Left colon (tissue), 2 donors: ENCODE results near the gene NOP10. TPM values are rescaled to one million over a fixed set of nuclear protein-coding genes. Genes with fewer than 3 reads are reported as not detected.

ENCODE experiments used
- ATAC-seq: fragments of 200-7000 bp; cut with Tn5 transposase; one replicate; pipeline ENCODE4 v1.9.1; 2020; ENCODE audit warnings: mild to moderate bottlenecking, moderate library complexity
- DNase-seq, 2 donors: peaks; one replicate each; pipeline ENCODE4 v3.0.0-alpha.2; 2020
- intact Hi-C, 2 donors: fragments of 100-400 bp; cut with DNase I in 1 of 2; cut with micrococcal nuclease in 1 of 2; formaldehyde crosslinking; loops; one replicate each; pipeline versions ENCODE4 v1.11.2 to v1.14.0; 2022; cut with DNase I, micrococcal nuclease
- total RNA-seq, 2 donors: library from RNA; stranded (reverse); fragmentation: NEBNext Ultra II Directional; extraction: Animal tissue kit (Norgen Biotek cat#: 25700); gene quantifications; one replicate each; pipeline ENCODE4 v1.2.1, GENCODE V29; 2021
- donor health status: DM: no; HTN: no; CAD: no.
- donor health status: DM: yes; HTN: yes; CAD: no.

Gene NOP10
- total RNA-seq, 2 donors from 2014 or later, result 139 to 142 TPM

DNA sequence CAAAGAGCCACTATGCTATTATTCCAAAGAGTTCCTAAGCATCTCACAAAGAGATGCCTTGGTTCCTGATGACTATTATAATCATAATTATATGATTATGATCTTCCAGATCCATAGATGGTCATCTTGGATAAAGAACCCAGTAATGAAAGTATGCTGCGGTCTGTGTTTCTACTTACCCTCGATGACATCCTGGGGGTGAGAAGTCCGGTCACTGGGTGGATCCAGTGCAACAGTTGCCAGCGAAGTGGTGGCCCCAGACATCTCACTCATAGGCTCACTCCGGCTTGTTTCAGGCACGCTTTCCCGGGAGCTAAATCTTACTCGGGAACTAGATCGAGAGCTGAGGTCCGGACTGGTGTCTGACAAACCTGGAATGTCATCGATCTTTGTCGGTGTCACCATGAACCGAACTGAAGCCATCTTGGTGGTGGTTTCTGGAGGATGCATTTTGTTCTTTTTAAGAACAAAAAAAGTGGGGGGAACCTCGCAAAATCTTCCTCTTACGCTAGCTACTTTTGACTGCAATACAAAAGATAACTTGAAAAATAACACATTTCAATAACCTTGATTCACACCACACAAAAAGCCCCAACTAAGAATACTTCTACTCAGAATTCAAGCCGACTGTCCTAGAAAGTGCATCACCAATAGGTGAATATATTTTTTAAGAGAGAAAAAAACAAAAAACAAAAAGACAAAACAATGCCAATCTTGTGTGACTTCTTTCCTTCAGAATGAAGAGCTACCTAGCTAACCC is 6.5 kb downstream of the NOP10 start:
- ATAC-seq (no peak), DNase-seq (no peak)
- intact Hi-C loops, result no loop called here

DNA sequence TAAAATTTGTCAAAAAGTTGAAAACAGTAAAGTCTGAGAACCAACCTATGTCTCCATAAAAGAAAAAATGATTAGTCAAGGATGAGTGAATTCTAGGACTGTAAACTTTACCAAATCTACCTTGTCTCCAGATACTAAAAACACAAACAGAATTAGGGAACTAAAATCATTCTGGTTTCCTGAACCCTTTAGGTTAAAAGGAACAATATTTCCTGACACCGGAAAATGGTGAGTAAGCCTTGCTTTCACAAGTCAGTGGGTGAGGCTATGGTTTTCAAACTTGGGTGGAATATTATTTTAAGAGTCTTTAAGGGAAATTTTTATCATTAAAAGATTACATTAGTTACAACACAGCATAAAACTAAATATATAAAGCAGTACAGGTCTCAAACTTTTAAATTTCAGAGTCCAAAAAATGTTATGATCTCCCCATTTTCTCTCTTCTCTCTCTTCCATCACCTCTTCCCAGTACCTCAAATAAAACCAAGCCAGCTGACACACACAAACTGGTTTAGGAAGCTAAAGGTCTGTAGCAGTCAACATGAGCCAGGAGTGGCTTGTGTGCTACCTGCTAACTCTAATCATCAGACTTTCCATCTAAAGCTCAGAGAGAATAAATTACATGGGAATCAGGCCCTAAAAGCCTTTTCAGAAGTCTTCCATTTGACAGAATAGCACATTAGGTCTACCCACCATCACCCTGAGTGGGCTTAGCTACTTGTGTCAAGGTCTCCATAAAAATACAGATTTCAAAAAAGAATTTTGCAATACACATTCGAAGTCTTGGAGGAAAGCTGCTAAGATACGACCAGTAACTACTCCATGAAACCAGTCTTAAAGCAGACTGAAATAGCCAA is 7.5 kb downstream of the NOP10 start:
- ATAC-seq (no peak), DNase-seq (no peak)
- intact Hi-C loops, result no loop called here

DNA sequence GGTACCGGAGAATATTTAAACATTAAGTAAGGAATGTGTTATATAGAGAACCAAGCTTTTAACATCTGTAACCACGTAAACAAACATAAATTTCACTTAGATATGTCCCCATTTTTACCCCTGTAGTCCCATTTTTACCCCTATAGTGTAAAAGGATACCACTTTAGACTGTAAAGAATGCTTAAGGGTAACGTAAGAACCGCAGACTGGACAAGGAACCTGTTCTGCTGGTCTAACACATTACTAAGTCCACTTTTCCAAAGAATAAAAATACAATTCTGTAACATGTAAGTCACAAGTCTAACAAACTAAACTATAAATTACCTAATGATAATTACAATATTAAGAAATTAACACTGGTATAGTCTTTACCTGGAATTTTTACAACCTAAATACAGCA is 8.3 kb downstream of the NOP10 start:
- DNase-seq (no peak), ATAC-seq (no peak)
- intact Hi-C loops, result no loop called here

DNA sequence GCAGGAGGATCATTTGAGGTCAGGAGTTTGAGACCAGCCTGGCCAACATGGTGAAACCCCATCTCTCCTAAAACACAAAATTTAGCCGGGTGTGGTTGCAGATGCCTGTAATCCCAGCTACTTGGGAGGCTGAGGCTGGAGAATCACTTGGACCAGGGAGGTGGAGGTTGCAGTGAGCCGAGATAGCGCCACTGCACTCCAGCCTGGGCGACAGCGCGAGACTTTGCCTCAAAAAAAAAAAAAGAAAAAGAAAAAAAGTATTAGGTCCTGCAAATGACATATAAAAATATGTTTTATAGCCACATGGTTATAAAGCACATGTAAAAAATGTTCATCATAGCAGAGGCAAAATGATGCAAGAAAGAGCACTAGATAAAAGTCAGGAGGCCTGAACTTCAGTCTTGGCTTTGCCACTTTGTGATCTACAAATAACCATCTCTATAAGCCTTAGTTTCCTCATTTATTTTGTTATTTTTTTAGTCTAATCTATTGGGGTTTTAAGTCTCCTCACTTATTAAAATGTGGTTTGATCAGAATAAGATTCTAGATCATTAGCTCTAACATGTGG is 10.3 kb downstream of the NOP10 start:
- DNase-seq, result no peak
- intact Hi-C loops, result no loop called here
- ATAC-seq, result no peak

DNA sequence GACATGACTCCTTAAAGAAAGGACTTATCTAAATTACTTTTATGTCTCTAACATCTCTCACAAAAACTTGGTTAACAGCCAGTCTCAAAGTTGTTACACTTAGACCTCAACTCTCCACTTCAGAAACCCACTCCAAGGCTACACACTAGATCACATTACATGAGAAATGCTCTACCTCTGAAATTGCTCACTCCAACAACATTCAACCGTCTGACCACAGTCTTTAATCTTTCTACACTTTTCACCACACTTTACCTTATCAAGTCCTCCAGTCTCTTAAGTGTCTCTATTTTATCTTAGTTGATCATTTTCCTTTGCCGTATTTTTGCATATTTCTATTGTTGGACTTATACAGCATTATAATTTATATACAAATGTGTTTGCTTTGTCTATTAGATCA is 11.1 kb downstream of the NOP10 start:
- DNase-seq (no peak), ATAC-seq (no peak)
- intact Hi-C loops, result no loop called here

DNA sequence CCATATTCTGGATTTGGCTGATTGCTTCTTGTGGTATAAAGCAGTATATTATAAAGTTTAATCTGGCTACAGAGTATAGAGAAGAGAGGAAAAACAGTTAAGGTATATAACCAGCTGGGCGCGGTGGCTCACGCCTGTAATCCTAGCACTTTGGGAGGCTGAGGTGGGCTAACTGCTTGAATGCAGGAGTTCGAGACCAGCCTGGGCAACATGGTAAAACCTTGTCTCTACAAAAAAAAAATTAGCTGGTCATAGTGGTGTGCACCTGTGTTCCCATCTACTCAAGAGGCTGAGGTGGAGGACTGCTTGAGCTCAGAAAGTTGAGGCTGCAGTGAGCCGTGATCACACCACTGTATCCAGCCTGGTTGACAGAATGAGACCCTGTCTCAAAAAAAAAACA is 12.7 kb downstream of the NOP10 start:
- ATAC-seq, result no peak
- intact Hi-C loops, result no loop called here
- DNase-seq, result no peak

DNA sequence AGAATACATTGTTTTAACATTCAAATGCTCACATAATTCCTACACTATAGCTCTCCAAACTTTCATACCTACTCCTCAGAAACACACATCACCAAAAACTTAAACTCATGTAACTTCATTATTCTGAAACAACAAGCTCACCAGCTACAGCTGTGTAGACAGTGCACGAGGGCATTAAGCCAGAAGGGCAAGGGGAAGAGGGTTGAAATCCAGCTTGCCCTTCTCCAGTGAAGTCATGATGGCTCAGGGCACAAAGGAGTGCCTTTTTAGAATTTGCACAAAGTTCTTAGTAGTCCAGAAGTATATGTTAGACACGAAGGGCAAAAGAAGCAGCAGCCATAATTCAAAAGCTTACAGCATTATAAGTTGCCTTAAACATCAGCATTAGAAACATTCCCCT is 13.9 kb downstream of the NOP10 start:
- ATAC-seq (no peak), DNase-seq (no peak)
- intact Hi-C loops, result no loop called here

DNA sequence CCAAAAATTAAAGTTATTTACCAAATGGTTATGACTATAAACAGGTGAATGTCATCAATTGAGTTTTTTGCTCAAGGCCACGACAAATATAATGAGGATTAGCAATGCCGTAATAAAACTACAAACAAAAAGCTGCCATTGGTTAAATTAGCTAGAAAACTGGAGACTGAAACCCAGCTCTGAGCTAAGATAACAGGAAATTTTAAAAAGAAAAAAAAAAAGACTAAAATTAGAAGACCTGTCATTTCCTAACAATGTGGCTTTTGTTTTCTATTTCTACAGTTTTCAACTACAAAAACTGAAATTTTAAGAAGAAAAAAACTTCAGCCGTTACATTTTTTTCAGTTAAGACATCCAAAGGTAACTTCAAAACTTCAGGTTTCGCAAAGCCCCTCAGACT is 15.0 kb downstream of the NOP10 start:
- intact Hi-C loops, result no loop called here
- no peak for ATAC-seq
- no peak for DNase-seq

DNA sequence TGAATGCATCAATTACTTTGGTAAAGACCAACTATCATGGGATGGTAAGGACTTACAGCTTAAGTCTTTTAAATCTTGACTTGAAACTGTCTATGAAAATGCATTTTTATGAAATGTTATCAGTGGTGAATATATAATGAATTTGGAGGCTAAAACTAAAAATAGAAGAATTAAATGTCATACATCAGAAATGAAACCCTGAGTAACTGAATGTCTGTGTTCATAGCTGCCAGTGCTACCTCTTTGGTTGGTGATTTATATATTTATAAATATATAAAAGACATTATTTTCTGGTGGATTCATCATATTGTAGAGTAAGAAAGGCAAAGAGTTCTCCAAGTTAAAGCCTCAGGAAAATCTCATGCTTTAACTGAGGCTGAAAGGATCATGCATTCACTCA is 17.6 kb downstream of the NOP10 start:
- DNase-seq (no peak), ATAC-seq (no peak)
- intact Hi-C loops, result no loop called here

DNA sequence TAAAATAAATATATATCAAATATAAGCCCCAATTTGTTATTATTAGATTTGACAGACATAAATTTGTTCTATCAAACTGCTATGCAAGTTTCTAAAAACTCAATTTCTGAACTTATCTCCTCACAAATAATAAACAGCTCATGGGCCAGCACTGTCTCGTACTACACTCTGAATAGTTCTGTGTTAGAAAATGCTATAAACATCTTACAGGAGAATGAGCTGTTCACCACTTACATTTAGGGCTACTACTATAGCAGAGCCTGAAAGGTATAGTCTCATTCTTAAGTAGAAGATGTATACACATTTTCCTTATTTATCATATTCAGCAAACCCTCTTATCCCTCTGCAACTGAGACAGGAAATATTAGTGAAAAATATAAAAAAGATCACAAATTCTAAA is 18.0 kb downstream of the NOP10 start:
- intact Hi-C loops, result no loop called here
- ATAC-seq (no peak), DNase-seq (no peak)

DNA sequence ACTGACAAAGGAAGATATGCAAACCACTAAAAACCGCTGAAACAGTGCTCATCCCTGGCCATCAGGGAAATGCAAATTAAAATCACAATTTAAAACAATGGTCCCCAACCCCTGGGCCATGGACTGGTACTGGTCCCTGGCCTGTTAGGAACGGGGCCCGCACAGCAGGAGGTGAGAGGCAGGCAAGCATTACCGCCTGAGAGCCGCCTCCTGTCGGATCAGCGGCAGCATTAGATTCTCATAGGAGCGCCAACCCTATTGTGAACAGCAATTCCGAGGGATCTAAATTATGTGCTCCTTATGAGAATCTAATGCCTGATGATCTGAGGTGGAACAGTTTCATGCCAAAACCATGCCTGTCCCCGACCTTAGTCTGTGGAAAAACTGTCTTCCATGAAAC is 19.7 kb downstream of the NOP10 start:
- DNase-seq (no peak), ATAC-seq (no peak)
- intact Hi-C loops, result no loop called here

DNA sequence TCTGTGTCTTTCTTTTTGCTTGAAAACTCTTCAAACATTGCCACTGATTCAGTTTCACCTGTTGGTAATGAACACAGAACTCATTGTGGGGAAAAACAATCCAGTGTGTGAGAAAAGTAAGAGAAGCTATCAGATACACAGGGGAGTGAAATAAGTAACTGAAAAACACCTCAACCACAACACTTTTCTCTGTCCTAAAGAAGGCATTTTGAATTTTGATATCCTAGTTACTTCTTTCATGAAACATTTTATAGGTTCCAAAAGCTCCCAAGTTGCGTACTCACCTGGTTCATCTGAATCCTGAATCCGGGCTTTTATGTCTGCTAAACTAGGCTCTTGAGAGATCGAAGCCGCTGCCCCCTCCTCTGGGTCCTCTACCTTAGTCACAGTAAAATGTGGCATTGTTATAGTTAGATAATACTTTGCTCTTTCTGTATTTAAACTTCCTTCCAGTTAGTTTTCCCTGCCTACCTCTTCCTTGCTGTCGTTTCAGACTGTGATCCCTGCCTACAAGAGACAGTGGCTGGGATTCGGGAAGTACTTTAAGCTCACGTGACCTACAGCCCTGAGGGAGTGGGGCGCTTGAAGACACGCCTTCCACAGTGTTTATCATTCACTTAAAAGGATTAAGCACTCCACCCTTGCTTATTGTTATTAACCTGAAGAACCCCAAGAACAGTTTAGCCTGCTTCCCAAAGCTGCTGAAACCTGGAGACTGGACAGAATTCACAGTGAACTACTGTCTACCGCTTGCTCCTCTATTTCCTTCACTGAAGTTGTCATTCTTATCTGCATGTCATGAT is 24.5 kb downstream of the NOP10 start:
- peak; percentile 100 for ATAC-seq
- intact Hi-C loops, result no loop called here
- peak; percentile 68 to 75 for DNase-seq

DNA sequence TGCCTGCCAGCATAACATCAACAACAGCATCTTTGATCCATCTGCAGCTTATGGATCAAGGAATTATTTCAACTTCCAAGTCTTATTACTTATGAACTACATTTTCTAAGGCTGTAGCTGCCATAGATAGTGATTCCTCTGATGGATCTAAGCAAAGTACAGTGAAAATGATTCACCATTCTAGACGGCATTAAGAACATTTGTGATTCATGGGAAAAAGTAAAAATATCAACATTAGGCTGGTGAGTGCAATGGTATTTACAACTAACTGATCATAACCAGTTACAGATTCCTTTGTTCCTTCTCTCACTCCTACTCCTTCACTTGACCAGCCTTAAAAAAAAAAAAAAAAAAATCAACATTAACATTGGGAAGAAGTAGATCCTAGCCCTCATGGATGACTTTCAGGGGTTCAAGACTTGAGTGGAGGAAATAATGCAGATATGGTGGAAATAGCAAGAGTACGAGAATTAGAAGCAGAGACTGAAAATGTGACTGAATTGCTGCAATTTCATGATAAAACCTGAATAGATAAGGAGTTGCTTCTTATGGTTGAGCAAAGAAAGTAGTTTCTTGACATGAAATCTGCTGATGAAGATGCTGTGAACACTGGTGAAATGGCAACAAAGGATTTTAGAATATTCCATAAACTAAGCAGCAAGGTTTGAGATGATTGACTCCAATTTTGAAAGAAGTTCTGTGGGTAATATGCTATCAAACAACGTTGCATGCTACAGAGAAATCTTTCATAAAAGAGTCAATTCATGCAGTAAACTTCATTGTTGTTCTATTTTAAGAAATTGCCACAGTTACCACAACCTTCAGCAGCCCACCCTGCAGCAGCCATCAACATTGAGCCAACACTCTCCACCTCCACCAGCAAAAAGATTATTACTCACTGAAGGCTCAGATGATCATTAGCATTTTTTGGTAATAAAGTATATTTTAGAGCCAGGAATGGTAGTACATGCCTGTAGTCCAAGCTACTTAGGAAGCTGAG is 28.1 kb downstream of the NOP10 start:
- ATAC-seq, result no peak
- intact Hi-C loops, result no loop called here

DNA sequence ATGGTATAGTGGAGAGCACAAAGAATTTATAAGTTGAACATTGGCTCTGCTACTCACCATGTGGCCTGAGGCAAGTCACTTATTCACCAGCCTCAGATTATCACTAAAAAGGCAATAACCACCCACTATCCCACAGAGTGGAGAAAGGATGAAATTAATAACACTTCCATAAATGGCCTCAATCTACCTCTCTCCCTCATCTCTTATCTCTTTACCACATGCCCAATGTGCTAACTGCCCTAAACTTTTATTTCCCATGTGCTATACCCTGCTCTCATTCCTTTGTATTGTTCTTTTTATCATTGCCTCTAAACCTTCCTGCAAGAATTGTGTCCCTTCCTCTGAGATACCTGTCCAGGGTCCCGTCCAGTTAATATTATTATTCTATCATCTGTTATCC is 31.4 kb downstream of the NOP10 start:
- DNase-seq (no peak), ATAC-seq (no peak)
- intact Hi-C loops, result no loop called here

More for the DNA sequence above, 28.1 kb downstream of the NOP10 start:
- DNase-seq, result no peak

DNA sequence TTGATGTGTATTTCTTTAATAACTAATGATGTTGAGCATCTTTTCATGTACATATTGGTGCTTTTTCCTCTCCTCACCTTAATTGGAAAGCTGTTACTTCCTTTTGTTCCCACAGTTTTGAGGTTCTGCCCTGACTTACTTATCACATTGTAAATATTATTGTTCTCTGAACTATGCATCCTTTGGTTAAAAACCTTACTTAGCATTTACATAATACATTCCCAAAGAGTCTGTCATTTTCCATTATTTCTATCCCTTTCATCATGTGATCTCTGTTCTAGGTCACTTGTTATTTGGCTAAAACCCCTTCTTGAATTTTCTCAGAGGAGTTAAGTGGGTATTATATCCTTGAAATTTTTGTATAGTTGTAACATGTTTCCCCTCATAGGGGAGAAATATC is 38.3 kb downstream of the NOP10 start:
- intact Hi-C loops, result no loop called here
- no peak for DNase-seq

DNA sequence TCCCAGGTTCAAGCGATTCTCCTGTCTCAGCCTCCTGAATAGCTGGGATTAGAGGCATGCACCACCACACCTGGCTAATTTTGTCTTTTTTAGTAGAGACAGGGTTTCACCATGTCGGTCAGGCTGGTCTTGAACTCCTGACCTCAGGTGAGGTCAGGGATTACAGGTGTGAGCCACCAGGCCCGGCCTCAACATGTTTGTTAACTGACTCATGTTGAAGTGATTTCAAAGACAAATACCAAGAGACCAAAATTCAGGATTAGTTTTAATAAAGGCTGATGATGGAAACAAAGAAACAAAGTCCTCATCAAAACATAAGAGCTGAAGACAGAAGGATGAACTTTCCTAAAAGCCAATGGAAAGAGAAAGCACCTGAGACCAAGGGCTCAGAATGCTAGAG is 41.9 kb downstream of the NOP10 start:
- DNase-seq (no peak), ATAC-seq (no peak)
- intact Hi-C loops, result no loop called here

More for the DNA sequence above, 38.3 kb downstream of the NOP10 start:
- no peak for ATAC-seq

DNA sequence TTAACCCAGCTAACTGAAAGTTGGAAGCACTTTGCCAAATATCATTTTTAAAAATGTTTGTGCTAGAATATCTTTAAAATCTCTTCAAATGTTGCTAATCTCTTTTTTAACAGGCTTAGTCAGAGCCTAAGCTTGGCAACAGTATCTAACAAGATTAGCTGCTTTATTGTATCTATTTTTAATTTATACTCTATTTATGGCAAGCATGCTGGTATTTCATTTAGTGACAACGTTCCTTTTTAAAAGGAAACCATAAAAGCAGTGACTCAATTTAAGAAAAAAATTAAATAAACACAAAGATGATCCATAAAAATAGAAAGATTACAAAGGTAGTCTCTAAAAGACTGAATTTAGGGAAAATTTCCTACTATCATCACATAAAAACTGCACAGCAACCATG is 45.9 kb downstream of the NOP10 start:
- DNase-seq (no peak), ATAC-seq (no peak)
- intact Hi-C loops, result no loop called here

DNA sequence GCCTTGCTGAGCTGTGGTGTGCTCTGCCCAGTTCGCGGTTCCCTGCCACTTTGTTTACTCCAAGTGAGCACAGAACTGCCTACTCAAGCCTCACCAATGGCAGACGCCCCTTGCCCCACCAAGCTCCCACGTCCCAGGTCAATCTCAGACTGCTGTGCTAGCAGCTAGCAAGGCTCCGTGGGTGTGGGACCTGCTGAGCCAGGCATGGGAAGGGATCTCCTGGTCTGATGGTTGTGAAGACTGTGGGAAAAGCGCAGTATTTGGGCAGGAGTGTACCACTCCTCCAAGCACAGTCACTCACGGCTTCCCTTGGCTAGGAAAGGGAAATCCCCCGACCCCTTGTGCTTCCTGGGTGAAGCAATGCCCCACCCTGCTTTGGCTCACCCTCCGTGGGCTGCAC is 50.3 kb downstream of the NOP10 start:
- no peak for ATAC-seq
- intact Hi-C loops, result no loop called here

More for the DNA sequence above, 50.3 kb downstream of the NOP10 start:
- no peak for DNase-seq
